GM19395 (cell line): Measurements from ENCODE around the gene MYH9.
"Not testable (repeated sequence)": the region's sequence is repeated elsewhere in the genome, so short reads cannot be mapped to it uniquely, and the experiment has no call there.

ENCODE experiments used
- ATAC-seq: cut with Tn5 transposase; IDR thresholded peaks from one replicate; pipeline ENCODE4 v1.9.1; 2021; ENCODE audit warnings: mild to moderate bottlenecking, moderate library complexity; ENCODE audit not compliant: unreplicated experiment

Gene MYH9

GRCh38 chr22:36281781-36282327 lies 105.9 kb downstream of the MYH9 start:
- ATAC-seq = no peak

- ATAC-seq = no peak
Observed at GRCh38 chr22:36280379-36280778, 107.4 kb downstream of the MYH9 start.

- ATAC-seq = no peak
Observed at GRCh38 chr22:36279219-36279666, 108.5 kb downstream of the MYH9 start.

GRCh38 chr22:36277482-36278291 lies 110.1 kb downstream of the MYH9 start:
- ATAC-seq = no peak

- ATAC-seq = no peak
Observed at GRCh38 chr22:36274531-36274930, 113.2 kb downstream of the MYH9 start.

GRCh38 chr22:36271951-36272350 lies 115.8 kb downstream of the MYH9 start:
- not testable (repeated sequence) for ATAC-seq

GRCh38 chr22:36271231-36271630 lies 116.5 kb downstream of the MYH9 start:
- not testable (repeated sequence) for ATAC-seq

- no peak for ATAC-seq
Observed at GRCh38 chr22:36267896-36268485, 119.8 kb downstream of the MYH9 start.

- ATAC-seq = no peak
Observed at GRCh38 chr22:36267058-36267457, 120.7 kb downstream of the MYH9 start.

- ATAC-seq = not testable (repeated sequence)
Observed at GRCh38 chr22:36263886-36264664, 123.7 kb downstream of the MYH9 start.

GRCh38 chr22:36263216-36263673 lies 124.5 kb downstream of the MYH9 start:
- ATAC-seq = not testable (repeated sequence)

- not testable (repeated sequence) for ATAC-seq
Observed at GRCh38 chr22:36262307-36262706, 125.5 kb downstream of the MYH9 start.

- ATAC-seq = not testable (repeated sequence)
Observed at GRCh38 chr22:36261675-36262074, 126.1 kb downstream of the MYH9 start.

- ATAC-seq = no peak
Observed at GRCh38 chr22:36259615-36260300, 128.0 kb downstream of the MYH9 start.

GRCh38 chr22:36258701-36259614 lies 128.8 kb downstream of the MYH9 start:
- no peak for ATAC-seq

- ATAC-seq = no peak
Observed at GRCh38 chr22:36257948-36258670, 129.7 kb downstream of the MYH9 start.

- no peak for ATAC-seq
Observed at GRCh38 chr22:36257308-36257707, 130.5 kb downstream of the MYH9 start.

- ATAC-seq = no peak
Observed at GRCh38 chr22:36256478-36256877, 131.3 kb downstream of the MYH9 start.

- not testable (repeated sequence) for ATAC-seq
Observed at GRCh38 chr22:36255572-36255971, 132.2 kb downstream of the MYH9 start.
